ENCODE data around the gene RAX2. TPM values are rescaled to one million over a fixed set of nuclear protein-coding genes. Genes with fewer than 3 reads are reported as not detected.

Gene RAX2
- total and polyA plus RNA-seq, 9 of the 15 experiments (the other 6 are each of a cell fraction or from before 2014, with no cell fraction given): not detected

DNA sequence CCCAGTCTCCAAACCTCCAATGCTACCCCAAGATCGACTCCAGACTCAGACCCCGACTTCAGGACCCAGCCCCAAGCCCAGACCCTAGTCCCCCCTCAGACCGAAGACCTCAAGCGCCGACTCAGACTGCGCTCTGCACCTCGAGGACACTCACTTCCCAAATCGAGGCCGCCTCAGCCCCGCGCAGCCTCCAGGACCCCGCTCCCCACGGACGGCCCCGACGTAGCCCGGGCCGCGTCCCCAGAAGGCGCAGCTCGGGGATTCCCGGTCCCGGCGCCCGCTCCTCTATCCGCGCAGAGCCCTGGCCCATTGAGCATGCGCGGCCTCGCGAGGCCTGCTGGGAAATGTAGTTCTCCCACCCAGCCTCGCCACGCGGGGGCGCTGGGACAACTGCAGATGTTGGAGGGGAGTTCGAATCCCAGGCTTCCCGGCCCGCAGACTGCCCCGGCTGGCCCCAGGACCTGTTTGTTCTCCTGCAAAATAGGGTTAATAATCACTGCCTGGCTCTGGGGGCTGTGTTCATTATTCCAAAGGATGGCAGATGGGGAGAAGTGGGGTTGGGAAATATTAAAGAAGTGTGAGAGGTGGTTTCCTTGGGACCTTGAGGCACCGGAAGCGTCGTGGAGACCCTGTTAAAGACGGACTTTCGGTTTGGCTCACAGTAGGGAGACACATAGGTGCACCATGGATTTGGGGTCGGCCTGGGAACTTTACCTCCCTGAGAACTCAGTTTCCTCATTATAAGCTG lies 10.5 kb downstream of the RAX2 start, which contains the start of gene APBA3 (continued):
- TF ChIP-seq, protein P1, sequence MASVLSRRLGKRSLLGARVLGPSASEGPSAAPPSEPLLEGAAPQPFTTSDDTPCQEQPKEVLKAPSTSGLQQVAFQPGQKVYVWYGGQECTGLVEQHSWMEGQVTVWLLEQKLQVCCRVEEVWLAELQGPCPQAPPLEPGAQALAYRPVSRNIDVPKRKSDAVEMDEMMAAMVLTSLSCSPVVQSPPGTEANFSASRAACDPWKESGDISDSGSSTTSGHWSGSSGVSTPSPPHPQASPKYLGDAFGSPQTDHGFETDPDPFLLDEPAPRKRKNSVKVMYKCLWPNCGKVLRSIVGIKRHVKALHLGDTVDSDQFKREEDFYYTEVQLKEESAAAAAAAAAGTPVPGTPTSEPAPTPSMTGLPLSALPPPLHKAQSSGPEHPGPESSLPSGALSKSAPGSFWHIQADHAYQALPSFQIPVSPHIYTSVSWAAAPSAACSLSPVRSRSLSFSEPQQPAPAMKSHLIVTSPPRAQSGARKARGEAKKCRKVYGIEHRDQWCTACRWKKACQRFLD (CRISPR knock-in tag; IDR thresholded peaks at IDR 0.05): no peak; the same call in 1 of the 2 replicates
- TF ChIP-seq POLR3G (IDR thresholded peaks at IDR 0.05; ENCODE audit: extremely low read depth, insufficient read length, insufficient replicate concordance) (no peak), NR2C1 (IDR thresholded peaks at IDR 0.05) (peak; percentile 55), NR2C1 (tag; IDR thresholded peaks at IDR 0.05) (peak; percentile 70), CXXC5 (CRISPR knock-in tag; IDR thresholded peaks at IDR 0.05) (peak; percentile 70), ZNF695 (CRISPR knock-in tag; IDR thresholded peaks at IDR 0.05) (no peak), ZNF436 (CRISPR knock-in tag; IDR thresholded peaks at IDR 0.05) (no peak), HNRNPUL1 (IDR thresholded peaks at IDR 0.05; ENCODE audit: low read length) (no peak), RBM15 (IDR thresholded peaks at IDR 0.05; ENCODE audit: insufficient read depth, low read length) (no peak), ETV6 (IDR thresholded peaks at IDR 0.05; ENCODE audit: borderline replicate concordance in 1 of 2, low read depth in 2 of 2, low read length in 1 of 2) (no peak), ETV6 (CRISPR knock-in tag; IDR thresholded peaks at IDR 0.05; ENCODE audit: borderline replicate concordance) (no peak), CHD2 (IDR thresholded peaks at IDR 0.05; ENCODE audit: low read depth, low read length) (no peak), STAT5A (IDR thresholded peaks at IDR 0.05; ENCODE audit: borderline replicate concordance, low read length) (no peak; the same call in 1 of the 2 replicates), ZNF175 (CRISPR knock-in tag; IDR thresholded peaks at IDR 0.05; ENCODE audit: low read depth) (no peak), HOXB6 (CRISPR knock-in tag; IDR thresholded peaks at IDR 0.05; ENCODE audit: borderline replicate concordance) (no peak), NCOR1 (IDR thresholded peaks at IDR 0.05) (no peak), PTBP1 (IDR thresholded peaks at IDR 0.05; ENCODE audit: low read depth, low read length) (no peak), KAT7 (CRISPR knock-in tag; IDR thresholded peaks at IDR 0.05; ENCODE audit: borderline replicate concordance) (peak; percentile 65; the same call in 1 of the 2 replicates), CAMTA2 (CRISPR knock-in tag; conservative IDR thresholded peaks at IDR 0.05) (no peak), SPI1 (IDR thresholded peaks at IDR 0.05; ENCODE audit: borderline replicate concordance, low read depth, low read length) (no peak), NR1H2 (CRISPR knock-in tag; IDR thresholded peaks at IDR 0.05) (no peak), DMBX1 (CRISPR knock-in tag; IDR thresholded peaks at IDR 0.05; ENCODE audit: borderline replicate concordance) (no peak; the same call in 1 of the 2 replicates)
- TF ChIP-seq, protein P2, sequence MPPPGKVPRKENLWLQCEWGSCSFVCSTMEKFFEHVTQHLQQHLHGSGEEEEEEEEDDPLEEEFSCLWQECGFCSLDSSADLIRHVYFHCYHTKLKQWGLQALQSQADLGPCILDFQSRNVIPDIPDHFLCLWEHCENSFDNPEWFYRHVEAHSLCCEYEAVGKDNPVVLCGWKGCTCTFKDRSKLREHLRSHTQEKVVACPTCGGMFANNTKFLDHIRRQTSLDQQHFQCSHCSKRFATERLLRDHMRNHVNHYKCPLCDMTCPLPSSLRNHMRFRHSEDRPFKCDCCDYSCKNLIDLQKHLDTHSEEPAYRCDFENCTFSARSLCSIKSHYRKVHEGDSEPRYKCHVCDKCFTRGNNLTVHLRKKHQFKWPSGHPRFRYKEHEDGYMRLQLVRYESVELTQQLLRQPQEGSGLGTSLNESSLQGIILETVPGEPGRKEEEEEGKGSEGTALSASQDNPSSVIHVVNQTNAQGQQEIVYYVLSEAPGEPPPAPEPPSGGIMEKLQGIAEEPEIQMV (tag; conservative IDR thresholded peaks at IDR 0.05; ENCODE audit: low read depth): no peak
- TF ChIP-seq, protein P3, sequence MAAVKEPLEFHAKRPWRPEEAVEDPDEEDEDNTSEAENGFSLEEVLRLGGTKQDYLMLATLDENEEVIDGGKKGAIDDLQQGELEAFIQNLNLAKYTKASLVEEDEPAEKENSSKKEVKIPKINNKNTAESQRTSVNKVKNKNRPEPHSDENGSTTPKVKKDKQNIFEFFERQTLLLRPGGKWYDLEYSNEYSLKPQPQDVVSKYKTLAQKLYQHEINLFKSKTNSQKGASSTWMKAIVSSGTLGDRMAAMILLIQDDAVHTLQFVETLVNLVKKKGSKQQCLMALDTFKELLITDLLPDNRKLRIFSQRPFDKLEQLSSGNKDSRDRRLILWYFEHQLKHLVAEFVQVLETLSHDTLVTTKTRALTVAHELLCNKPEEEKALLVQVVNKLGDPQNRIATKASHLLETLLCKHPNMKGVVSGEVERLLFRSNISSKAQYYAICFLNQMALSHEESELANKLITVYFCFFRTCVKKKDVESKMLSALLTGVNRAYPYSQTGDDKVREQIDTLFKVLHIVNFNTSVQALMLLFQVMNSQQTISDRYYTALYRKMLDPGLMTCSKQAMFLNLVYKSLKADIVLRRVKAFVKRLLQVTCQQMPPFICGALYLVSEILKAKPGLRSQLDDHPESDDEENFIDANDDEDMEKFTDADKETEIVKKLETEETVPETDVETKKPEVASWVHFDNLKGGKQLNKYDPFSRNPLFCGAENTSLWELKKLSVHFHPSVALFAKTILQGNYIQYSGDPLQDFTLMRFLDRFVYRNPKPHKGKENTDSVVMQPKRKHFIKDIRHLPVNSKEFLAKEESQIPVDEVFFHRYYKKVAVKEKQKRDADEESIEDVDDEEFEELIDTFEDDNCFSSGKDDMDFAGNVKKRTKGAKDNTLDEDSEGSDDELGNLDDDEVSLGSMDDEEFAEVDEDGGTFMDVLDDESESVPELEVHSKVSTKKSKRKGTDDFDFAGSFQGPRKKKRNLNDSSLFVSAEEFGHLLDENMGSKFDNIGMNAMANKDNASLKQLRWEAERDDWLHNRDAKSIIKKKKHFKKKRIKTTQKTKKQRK (IDR thresholded peaks at IDR 0.05; ENCODE audit: borderline replicate concordance, low read depth, low read length): no peak

All from K562 (cell line).